Gastrocnemius medialis (tissue), 4 donors: ENCODE data around the gene C1orf198. TPM values are rescaled to one million over a fixed set of nuclear protein-coding genes. Genes with fewer than 3 reads are reported as not detected.

Source experiments
- ATAC-seq, 2 donors: fragments of 150-250 bp; one replicate each; pipeline ENCODE4 v1.9.1; 2016
- DNase-seq, 2 donors: peaks; one replicate each; pipeline ENCODE4 v3.0.0-alpha.2; 2019
- H3K27ac ChIP-seq, 4 donors: fragments of 200-600 bp; sonication (generic); 1 replicate in 1 of 4; 2 replicates in 3 of 4; pipeline ENCODE4 v1.5.1; 2016 to 2018; ENCODE audit warnings: mild to moderate bottlenecking in 2 of 4, moderate library complexity in 1 of 4
- H3K27me3 ChIP-seq, 3 donors: fragments of 200-600 bp; sonication (generic) in 2 of 3; 1 replicate in 1 of 3; 2 replicates in 2 of 3; pipeline versions ENCODE4 v1.5.1 to v1.6.0; 2016 to 2019; ENCODE audit warnings: mild to moderate bottlenecking in 1 of 3, moderate library complexity in 1 of 3
- H3K36me3 ChIP-seq, 2 donors: fragments of 200-600 bp; sonication (generic) in 1 of 2; one replicate each; pipeline ENCODE4 v1.5.1; 2017 to 2018
- H3K4me1 ChIP-seq, 2 donors: fragments of 200-600 bp; sonication (generic) in 1 of 2; one replicate each; pipeline ENCODE4 v1.5.1; 2016 to 2017; ENCODE audit warnings: mild to moderate bottlenecking in 2 of 2
- H3K4me3 ChIP-seq, 4 donors: fragments of 200-600 bp; sonication (generic) in 3 of 4; 1 replicate in 1 of 4; 2 replicates in 3 of 4; pipeline ENCODE4 v1.5.1; 2016 to 2019; ENCODE audit warnings: mild to moderate bottlenecking in 2 of 4
- H3K9me3 ChIP-seq, 3 donors: fragments of 200-600 bp; sonication (generic) in 2 of 3; 1 replicate in 1 of 3; 2 replicates in 2 of 3; pipeline ENCODE4 v1.5.1; 2016 to 2019
- CTCF ChIP-seq, 5 experiments: fragments of 450-650 bp in 3 of 5; fragments of 200-600 bp in 2 of 5; sonication (generic) in 2 of 5; IDR thresholded peaks in 4 of 5; conservative IDR thresholded peaks in 1 of 5; 1 replicate in 4 of 5; 2 replicates in 1 of 5; pipeline ENCODE4 v1.5.1; 2016 to 2019; ENCODE audit warnings: antibody characterized with exemption in 5 of 5, mild to moderate bottlenecking in 3 of 5, moderate library complexity in 3 of 5
- POLR2A ChIP-seq, 2 donors: fragments of 450-650 bp; IDR thresholded peaks; one replicate each; pipeline ENCODE4 v1.6.1; 2017; ENCODE audit warnings: antibody characterized with exemption in 2 of 2, mild to moderate bottlenecking in 2 of 2, moderate library complexity in 2 of 2
- in situ Hi-C, 4 donors: fragments of 200-750 bp; cut with MboI; loops; one replicate each; pipeline versions ENCODE4 v1.15.0 to v1.8.0; 2017; ENCODE audit warnings: low sequenced_read_pairs in 4 of 4
- intact Hi-C: fragments of 100-400 bp; cut with DNase I; formaldehyde crosslinking; loops from one replicate; pipeline ENCODE4 v1.15.1; 2023; ENCODE audit warnings: low total_unique reads
- total RNA-seq, 4 donors: library from RNA; depleted of rRNA; stranded (reverse); fragments of >200 nt; gene quantifications; one replicate each; pipeline versions ENCODE4 v1.1.0 to v1.2.3, GENCODE V29; 2016

The C1orf198 gene
- total RNA-seq, 4 donors from 2014 or later, result 281 to 590 (median 339) TPM

GRCh38 chr1:230798491-230798890 is 69.8 kb downstream of the C1orf198 start:
- Histone ChIP-seq H3K27ac (no peak overlapping the region), H3K9me3 (no peaks in the 10 kb centered on the region), H3K4me3 (no peak overlapping the region), H3K36me3 (no peaks in the 10 kb centered on the region), H3K4me1 (no peaks in the 10 kb centered on the region), H3K27me3 (no peaks in the 10 kb centered on the region)
- DNase-seq (no peak), ATAC-seq (no peak)
- intact Hi-C loops, result loop anchor here (1.0 to 5.0 kb wide), 3 partner anchors 119 to 413 kb away; partner anchors contain the start of genes ARV1 and TTC13
- in situ Hi-C loops, result loop anchor here in 3 of 4 donors (5.0 to 25.0 kb wide), 3 partner anchors 126 to 414 kb away; no protein-coding TSS in a partner anchor
- no peak for TF ChIP-seq CTCF (IDR thresholded peaks at IDR 0.05 in 4 of 5, conservative IDR thresholded peaks at IDR 0.05 in 1 of 5)
- no peak for TF ChIP-seq POLR2A (IDR thresholded peaks at IDR 0.05)

- no peaks in the 10 kb centered on the region for H3K36me3 ChIP-seq
- peak; percentile 35 to 57 for DNase-seq
- no peaks in the 10 kb centered on the region for H3K9me3 ChIP-seq
- H3K27ac ChIP-seq, result no peak overlapping the region
- H3K4me3 ChIP-seq, result no peak overlapping the region
- ATAC-seq, result peak; percentile 83 to 96
- H3K4me1 ChIP-seq, result no peaks in the 10 kb centered on the region
- intact Hi-C loops (loop anchor here (1.0 to 5.0 kb wide), 3 partner anchors 119 to 413 kb away; partner anchors contain the start of genes ARV1 and TTC13), in situ Hi-C loops (loop anchor here in 3 of 4 donors (5.0 to 25.0 kb wide), 3 partner anchors 127 to 414 kb away; no protein-coding TSS in a partner anchor)
- no peaks in the 10 kb centered on the region for H3K27me3 ChIP-seq
- TF ChIP-seq CTCF (IDR thresholded peaks at IDR 0.05 in 4 of 5, conservative IDR thresholded peaks at IDR 0.05 in 1 of 5) (peak; percentile 65 to 82 (median 77)), POLR2A (IDR thresholded peaks at IDR 0.05) (no peak)
Observed at GRCh38 chr1:230797942-230798365, 70.4 kb downstream of the C1orf198 start.

GRCh38 chr1:230797376-230797920 is 70.9 kb downstream of the C1orf198 start:
- in situ Hi-C loops (loop anchor here in 3 of 4 donors (5.0 to 25.0 kb wide), 3 partner anchors 127 to 415 kb away; no protein-coding TSS in a partner anchor), intact Hi-C loops (loop anchor here (5.0 kb wide), 1 partner anchor 180 kb away; the partner anchor contains the start of genes ARV1 and TTC13)
- no peaks in the 10 kb centered on the region for H3K9me3 ChIP-seq
- H3K36me3 ChIP-seq, result no peaks in the 10 kb centered on the region
- DNase-seq (no peak), ATAC-seq (no peak)
- H3K4me1 ChIP-seq, result no peaks in the 10 kb centered on the region
- no peaks in the 10 kb centered on the region for H3K27me3 ChIP-seq
- H3K4me3 ChIP-seq, result no peak overlapping the region
- no peak for TF ChIP-seq CTCF (IDR thresholded peaks at IDR 0.05 in 4 of 5, conservative IDR thresholded peaks at IDR 0.05 in 1 of 5)
- TF ChIP-seq POLR2A (IDR thresholded peaks at IDR 0.05), result no peak
- no peak overlapping the region for H3K27ac ChIP-seq

GRCh38 chr1:230796626-230797025 is 71.7 kb downstream of the C1orf198 start:
- Histone ChIP-seq H3K27ac (no peak overlapping the region), H3K36me3 (no peaks in the 10 kb centered on the region), H3K4me1 (no peaks in the 10 kb centered on the region), H3K4me3 (no peak overlapping the region), H3K9me3 (no peaks in the 10 kb centered on the region), H3K27me3 (no peaks in the 10 kb centered on the region)
- TF ChIP-seq POLR2A (IDR thresholded peaks at IDR 0.05) (no peak), CTCF (IDR thresholded peaks at IDR 0.05 in 4 of 5, conservative IDR thresholded peaks at IDR 0.05 in 1 of 5) (no peak)
- ATAC-seq (no peak), DNase-seq (no peak)
- intact Hi-C loops, result loop anchor here (5.0 kb wide), 1 partner anchor 181 kb away; the partner anchor contains the start of genes ARV1 and TTC13
- in situ Hi-C loops, result loop anchor here in 3 of 4 donors (5.0 to 25.0 kb wide), 3 partner anchors 128 to 416 kb away; no protein-coding TSS in a partner anchor
